SK-N-MC (cell line): ENCODE results near the gene RASL11A.
"Not testable (repeated sequence)": the region's sequence is repeated elsewhere in the genome, so short reads cannot be mapped to it uniquely, and the experiment has no call there.

Source experiments
- DNase-seq: peaks from one replicate; pipeline ENCODE4 v3.0.0-alpha.2; 2011; ENCODE audit warnings: low read depth, low spot score
- H3K27ac ChIP-seq: fragments of 200-600 bp; sonication (generic); 2 replicates; pipeline ENCODE4 v1.5.1; 2016; ENCODE audit warnings: mixed run types
- H3K36me3 ChIP-seq: fragments of 200-600 bp; sonication (generic); 2 replicates; pipeline ENCODE4 v1.6.1; 2017; ENCODE audit warnings: antibody characterized with exemption, low read length, mixed read lengths; ENCODE audit not compliant: insufficient read depth
- H3K4me3 ChIP-seq: fragments of 200-600 bp; sonication (generic); 2 replicates; pipeline ENCODE4 v1.5.1; 2016
- H3K9ac ChIP-seq: fragments of 200-600 bp; sonication (generic); 2 replicates; pipeline ENCODE4 v1.8.0; 2017; ENCODE audit warnings: mixed run types, mixed read lengths; ENCODE audit not compliant: insufficient read length
- H3K9me3 ChIP-seq: fragments of 200-600 bp; sonication (generic); 2 replicates; pipeline ENCODE4 v1.6.1; 2017; ENCODE audit warnings: low read depth, mild to moderate bottlenecking, antibody characterized with exemption, low read length, moderate library complexity, mixed read lengths
- EZH2 ChIP-seq: fragments of 200-600 bp; sonication (generic); IDR thresholded peaks from one replicate; pipeline ENCODE4 v1.6.1; 2017; ENCODE audit warnings: antibody characterized with exemption
- FOXP2 ChIP-seq: optimal IDR thresholded peaks from 2 replicates; pipeline ENCODE3; 2011; ENCODE audit warnings: mild to moderate bottlenecking, moderate library complexity; ENCODE audit not compliant: insufficient read depth; ENCODE audit errors: extremely low read length, control extremely low read depth
- POLR2AphosphoS5 ChIP-seq: IDR thresholded peaks from 2 replicates; pipeline ENCODE4 v1.6.1; 2012; ENCODE audit warnings: mild to moderate bottlenecking, low read depth, low read length, borderline replicate concordance

RASL11A gene

GRCh38 chr13:27288392-27288791, 17.8 kb downstream of the RASL11A start:
- no peak for DNase-seq
- H3K4me3 ChIP-seq: no peak overlapping the region
- no peak overlapping the region for H3K27ac ChIP-seq
- H3K36me3 ChIP-seq: no peaks in the 10 kb centered on the region
- no peak for TF ChIP-seq EZH2
- TF ChIP-seq FOXP2: no peak
- no peak for TF ChIP-seq POLR2AphosphoS5
- no peak overlapping the region for H3K9ac ChIP-seq
- H3K9me3 ChIP-seq: no peaks in the 10 kb centered on the region

- H3K36me3 ChIP-seq: no peaks in the 10 kb centered on the region
- no peak overlapping the region for H3K4me3 ChIP-seq
- no peak overlapping the region for H3K9ac ChIP-seq
- no peak for DNase-seq
- TF ChIP-seq POLR2AphosphoS5: no peak
- TF ChIP-seq EZH2: no peak
- TF ChIP-seq FOXP2: no peak
- H3K27ac ChIP-seq: no peak overlapping the region
- H3K9me3 ChIP-seq: no peaks in the 10 kb centered on the region
Observed at GRCh38 chr13:27289011-27289665, 18.5 kb downstream of the RASL11A start.

- DNase-seq: no peak
- no peak overlapping the region for H3K4me3 ChIP-seq
- no peak overlapping the region for H3K9ac ChIP-seq
- no peak for TF ChIP-seq POLR2AphosphoS5
- TF ChIP-seq FOXP2: no peak
- H3K9me3 ChIP-seq: no peaks in the 10 kb centered on the region
- H3K36me3 ChIP-seq: no peaks in the 10 kb centered on the region
- no peak overlapping the region for H3K27ac ChIP-seq
Observed at GRCh38 chr13:27290715-27291114, 20.1 kb downstream of the RASL11A start.

GRCh38 chr13:27291967-27292366, 21.3 kb downstream of the RASL11A start:
- not testable (repeated sequence) for H3K27ac ChIP-seq, DNase-seq, H3K9ac ChIP-seq, H3K36me3 ChIP-seq, H3K4me3 ChIP-seq, H3K9me3 ChIP-seq

GRCh38 chr13:27293076-27293691, 22.6 kb downstream of the RASL11A start:
- TF ChIP-seq FOXP2 (no peak), POLR2AphosphoS5 (no peak), EZH2 (no peak)
- DNase-seq: no peak
- no peak overlapping the region for H3K9ac ChIP-seq
- H3K4me3 ChIP-seq: no peak overlapping the region
- no peaks in the 10 kb centered on the region for H3K36me3 ChIP-seq
- no peaks in the 10 kb centered on the region for H3K9me3 ChIP-seq
- H3K27ac ChIP-seq: no peak overlapping the region

GRCh38 chr13:27293873-27294515, 23.4 kb downstream of the RASL11A start:
- DNase-seq: no peak
- Histone ChIP-seq H3K4me3 (no peak overlapping the region), H3K9ac (no peak overlapping the region), H3K27ac (no peak overlapping the region), H3K9me3 (no peaks in the 10 kb centered on the region), H3K36me3 (no peaks in the 10 kb centered on the region)
- no peak for TF ChIP-seq EZH2
- no peak for TF ChIP-seq POLR2AphosphoS5

GRCh38 chr13:27295096-27295495, 24.5 kb downstream of the RASL11A start:
- Histone ChIP-seq H3K27ac (no peak overlapping the region), H3K36me3 (no peaks in the 10 kb centered on the region), H3K9ac (no peak overlapping the region), H3K9me3 (no peaks in the 10 kb centered on the region), H3K4me3 (no peak overlapping the region)
- TF ChIP-seq EZH2 (no peak), FOXP2 (no peak), POLR2AphosphoS5 (no peak)
- no peak for DNase-seq

- DNase-seq: no peak
- no peaks in the 10 kb centered on the region for H3K9me3 ChIP-seq
- no peak overlapping the region for H3K4me3 ChIP-seq
- no peak overlapping the region for H3K27ac ChIP-seq
- no peaks in the 10 kb centered on the region for H3K36me3 ChIP-seq
- TF ChIP-seq POLR2AphosphoS5 (no peak), EZH2 (no peak), FOXP2 (no peak)
- H3K9ac ChIP-seq: no peak overlapping the region
Observed at GRCh38 chr13:27295660-27296059, 25.0 kb downstream of the RASL11A start.

GRCh38 chr13:27296496-27296895, 25.9 kb downstream of the RASL11A start:
- Histone ChIP-seq H3K9ac (no peak overlapping the region), H3K9me3 (no peaks in the 10 kb centered on the region), H3K4me3 (no peak overlapping the region), H3K36me3 (no peaks in the 10 kb centered on the region), H3K27ac (no peak overlapping the region)
- TF ChIP-seq FOXP2: no peak
- no peak for TF ChIP-seq POLR2AphosphoS5
- no peak for TF ChIP-seq EZH2
- DNase-seq: no peak
